Lower leg skin (tissue), 4 donors: ENCODE data around the gene HOXB8. TPM values are rescaled to one million over a fixed set of nuclear protein-coding genes. Genes with fewer than 3 reads are reported as not detected.

Source experiments
- DNase-seq, 2 donors: peaks; one replicate each; pipeline ENCODE4 v3.0.0-alpha.2; 2019; ENCODE audit warnings: low spot score in 2 of 2
- H3K4me3 ChIP-seq: fragments of 200-600 bp; sonication (generic); 2 replicates; pipeline ENCODE4 v1.5.1; 2017; ENCODE audit warnings: mild to moderate bottlenecking, low read depth; ENCODE audit not compliant: poor library complexity, severe bottlenecking
- POLR2A ChIP-seq, 2 donors: fragments of 450-650 bp; IDR thresholded peaks; one replicate each; pipeline ENCODE4 v1.6.1; 2016 to 2017; ENCODE audit warnings: antibody characterized with exemption in 2 of 2, mild to moderate bottlenecking in 1 of 2, moderate library complexity in 1 of 2
- WGBS, 2 donors: methylation state at CpG; one replicate each; pipeline ENCODE4 v1.1.5; 2018; 5-methylcytosine and 5-hydroxymethylcytosine counted together
- intact Hi-C: fragments of 100-400 bp; cut with DNase I; formaldehyde crosslinking; loops from one replicate; pipeline ENCODE4 v1.15.0; 2023; ENCODE audit warnings: low total_unique reads
- total RNA-seq, 4 donors: library from RNA; depleted of rRNA; stranded (reverse); fragments of >200 nt; gene quantifications; one replicate each; pipeline ENCODE4 v1.1.0, GENCODE V29; 2016
- TF ChIP-seq, protein P1 (sequence below), 3 donors: fragments of 450-650 bp; IDR thresholded peaks; one replicate each; pipeline ENCODE4 v1.5.1; 2016; ENCODE audit warnings: antibody characterized with exemption in 3 of 3, mild to moderate bottlenecking in 3 of 3, moderate library complexity in 2 of 3

HOXB8 gene
- total RNA-seq, 4 donors from 2014 or later, result 1.4 TPM; not detected in 3

DNA sequence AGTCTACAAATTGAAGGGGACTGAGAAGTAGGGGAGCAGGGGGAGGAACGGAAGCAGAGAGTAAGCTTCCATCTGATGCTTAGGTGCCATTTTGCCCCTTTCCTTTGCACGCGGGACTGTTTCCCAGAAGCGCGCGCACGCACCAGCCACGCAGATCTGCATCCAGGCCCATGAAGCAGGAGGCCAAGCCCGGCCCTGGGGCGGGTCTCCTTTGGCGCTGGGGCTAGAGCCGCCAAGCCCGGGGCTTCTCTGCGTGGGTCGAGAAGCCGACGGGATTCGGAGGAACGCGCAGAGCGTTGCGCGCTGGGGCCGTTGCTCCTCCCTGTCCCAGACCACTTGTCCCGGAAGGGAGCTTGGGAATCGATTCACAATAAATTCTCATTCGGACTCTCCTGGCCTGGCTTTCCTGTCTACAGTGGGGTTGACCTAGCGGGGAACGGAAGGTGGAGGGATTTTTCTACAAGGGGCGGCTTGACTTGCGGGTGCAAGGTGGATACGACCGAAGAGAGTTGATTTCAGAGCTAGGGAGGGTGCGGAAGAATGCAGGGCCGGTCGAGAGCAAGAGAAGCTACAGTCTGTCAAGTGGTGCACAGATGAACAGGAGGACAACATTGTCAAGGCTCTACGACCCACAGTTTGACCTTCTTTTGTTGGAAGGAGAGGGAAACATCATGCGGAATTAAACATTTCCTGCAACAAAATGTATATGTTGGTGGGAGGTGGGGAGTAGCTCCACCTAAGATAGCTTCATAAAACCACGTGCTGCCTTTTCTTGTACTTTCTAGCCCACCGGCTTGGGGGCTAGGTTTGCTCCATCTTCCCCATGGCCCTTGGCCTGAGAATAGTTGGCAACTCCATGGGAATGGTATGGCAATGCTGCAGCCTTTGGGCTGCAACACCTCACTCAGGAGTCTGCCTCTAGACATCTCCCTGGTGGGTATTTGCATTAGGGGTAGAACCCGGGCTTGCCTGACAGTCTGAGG is 6.6 kb upstream of the HOXB8 start:
- intact Hi-C loops, result no loop called here
- TF ChIP-seq, protein P1, sequence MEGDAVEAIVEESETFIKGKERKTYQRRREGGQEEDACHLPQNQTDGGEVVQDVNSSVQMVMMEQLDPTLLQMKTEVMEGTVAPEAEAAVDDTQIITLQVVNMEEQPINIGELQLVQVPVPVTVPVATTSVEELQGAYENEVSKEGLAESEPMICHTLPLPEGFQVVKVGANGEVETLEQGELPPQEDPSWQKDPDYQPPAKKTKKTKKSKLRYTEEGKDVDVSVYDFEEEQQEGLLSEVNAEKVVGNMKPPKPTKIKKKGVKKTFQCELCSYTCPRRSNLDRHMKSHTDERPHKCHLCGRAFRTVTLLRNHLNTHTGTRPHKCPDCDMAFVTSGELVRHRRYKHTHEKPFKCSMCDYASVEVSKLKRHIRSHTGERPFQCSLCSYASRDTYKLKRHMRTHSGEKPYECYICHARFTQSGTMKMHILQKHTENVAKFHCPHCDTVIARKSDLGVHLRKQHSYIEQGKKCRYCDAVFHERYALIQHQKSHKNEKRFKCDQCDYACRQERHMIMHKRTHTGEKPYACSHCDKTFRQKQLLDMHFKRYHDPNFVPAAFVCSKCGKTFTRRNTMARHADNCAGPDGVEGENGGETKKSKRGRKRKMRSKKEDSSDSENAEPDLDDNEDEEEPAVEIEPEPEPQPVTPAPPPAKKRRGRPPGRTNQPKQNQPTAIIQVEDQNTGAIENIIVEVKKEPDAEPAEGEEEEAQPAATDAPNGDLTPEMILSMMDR (IDR thresholded peaks at IDR 0.05), result no peak
- no peak for TF ChIP-seq POLR2A (IDR thresholded peaks at IDR 0.05)
- 31 to 33% methylated on average over 40 to 41 of the region's 41 CpGs for WGBS, 2 donors
- DNase-seq, result no peak
- H3K4me3 ChIP-seq, result no peak overlapping the region

DNA sequence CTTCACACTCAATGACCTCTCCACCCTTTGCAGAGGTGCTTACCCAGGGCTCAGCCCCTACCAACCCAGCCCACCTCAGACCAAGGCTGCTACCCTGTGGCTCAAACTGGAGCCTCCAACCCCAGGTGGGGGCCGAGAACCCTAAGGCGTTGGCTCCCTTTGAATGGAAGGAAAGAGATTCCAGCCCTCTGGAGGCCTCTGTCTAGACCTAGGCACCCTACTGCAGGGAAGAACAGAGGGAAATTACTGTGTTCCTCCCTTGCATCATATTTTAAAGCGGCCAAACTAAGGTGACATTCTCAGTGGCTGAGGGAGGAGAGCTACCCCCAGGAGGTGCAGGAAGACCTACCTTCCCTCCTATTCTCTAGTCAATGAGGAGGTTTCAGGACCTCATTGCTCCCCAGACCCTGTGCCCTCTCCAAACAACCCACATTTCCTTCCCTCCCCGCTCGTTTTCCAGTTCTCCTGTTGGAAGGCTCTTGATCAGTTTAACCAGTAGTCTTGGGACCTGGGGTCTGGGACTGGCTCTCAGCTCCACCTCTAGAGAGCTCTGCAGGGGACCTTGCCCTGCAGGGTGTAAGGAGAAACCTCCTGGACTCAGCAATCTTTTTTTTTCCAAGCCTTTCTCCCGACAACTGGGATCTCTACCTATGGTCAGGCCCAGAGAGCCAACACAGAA is 5.5 kb upstream of the HOXB8 start:
- DNase-seq, result no peak
- no peak overlapping the region for H3K4me3 ChIP-seq
- TF ChIP-seq, protein P1 (IDR thresholded peaks at IDR 0.05), result no peak
- TF ChIP-seq POLR2A (IDR thresholded peaks at IDR 0.05), result no peak
- intact Hi-C loops, result no loop called here
- 77 to 79% methylated on average over 6 of the region's 6 CpGs for WGBS, 2 donors

DNA sequence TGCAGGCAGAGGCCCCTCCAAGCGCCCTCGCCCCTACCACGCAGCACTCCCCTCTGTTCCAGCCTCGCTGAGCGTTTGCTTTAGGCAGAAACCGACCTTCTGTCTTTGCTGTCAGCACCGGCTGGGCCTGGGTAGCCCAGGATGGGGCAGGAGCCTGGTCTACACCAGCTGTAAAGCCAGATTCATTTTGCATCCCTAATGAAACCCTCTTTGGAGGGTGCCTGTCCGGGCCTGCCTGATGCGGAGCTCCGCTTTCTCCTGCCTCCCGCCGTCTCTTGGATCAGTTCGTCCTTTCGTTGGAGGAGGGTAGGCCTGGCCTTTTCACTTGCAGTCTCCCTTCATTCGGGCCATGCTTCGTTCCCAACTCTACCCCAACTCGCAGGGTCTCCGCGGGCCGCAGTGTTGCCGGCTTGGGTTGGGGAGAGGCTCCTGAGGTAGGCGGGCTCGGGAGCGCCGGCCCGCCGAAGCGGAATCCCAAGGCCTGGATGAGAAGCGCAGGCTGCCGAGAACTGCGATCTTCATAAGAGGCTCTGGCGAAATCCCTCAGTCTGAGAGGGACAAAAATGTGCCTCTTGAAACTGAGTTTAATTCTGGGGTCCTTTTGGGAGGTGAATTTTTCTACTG is 4.8 kb upstream of the HOXB8 start:
- 53 to 57% methylated on average over 32 of the region's 32 CpGs for WGBS, 2 donors
- TF ChIP-seq, protein P1 (IDR thresholded peaks at IDR 0.05), result no peak
- no peak for TF ChIP-seq POLR2A (IDR thresholded peaks at IDR 0.05)
- no peak for DNase-seq
- H3K4me3 ChIP-seq, result no peak overlapping the region
- intact Hi-C loops, result no loop called here

DNA sequence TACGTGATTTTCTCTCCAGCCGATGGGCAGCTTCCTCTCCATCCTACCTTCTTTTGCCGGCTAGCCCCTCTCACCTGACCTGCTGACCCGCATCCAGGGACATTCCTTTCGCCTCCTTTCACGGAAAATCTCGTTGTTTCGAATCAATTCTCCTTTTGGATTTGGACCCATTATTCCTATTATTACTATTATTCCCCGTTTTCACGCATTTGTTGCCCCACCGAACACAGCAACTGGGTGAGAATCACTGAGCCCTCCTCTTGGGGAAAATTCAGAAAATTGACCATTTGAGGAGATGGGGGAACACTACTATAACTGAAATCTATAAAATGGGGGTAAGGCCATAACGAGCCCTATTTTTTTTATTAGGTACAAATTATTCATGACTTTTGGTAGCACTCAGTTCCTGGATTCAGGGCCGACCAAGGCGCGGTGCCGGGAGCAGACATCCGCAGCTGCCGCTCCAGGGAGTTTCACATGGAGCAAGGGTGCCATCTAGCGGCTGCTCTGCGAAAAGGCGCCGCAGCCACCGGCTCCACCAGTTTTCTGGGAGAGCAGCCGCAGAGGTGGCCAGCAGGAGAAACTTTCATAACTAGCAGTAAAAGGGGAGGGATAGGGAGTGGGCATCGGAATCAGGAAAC is 3.3 kb upstream of the HOXB8 start:
- TF ChIP-seq, protein P1 (IDR thresholded peaks at IDR 0.05), result peak in 1 of 3 donors; percentile 95
- TF ChIP-seq POLR2A (IDR thresholded peaks at IDR 0.05), result no peak
- peak; percentile 83 to 98 for DNase-seq
- intact Hi-C loops, result no loop called here
- WGBS, 2 donors, result 4 to 8% methylated on average over 25 of the region's 25 CpGs
- H3K4me3 ChIP-seq, result no peak overlapping the region

DNA sequence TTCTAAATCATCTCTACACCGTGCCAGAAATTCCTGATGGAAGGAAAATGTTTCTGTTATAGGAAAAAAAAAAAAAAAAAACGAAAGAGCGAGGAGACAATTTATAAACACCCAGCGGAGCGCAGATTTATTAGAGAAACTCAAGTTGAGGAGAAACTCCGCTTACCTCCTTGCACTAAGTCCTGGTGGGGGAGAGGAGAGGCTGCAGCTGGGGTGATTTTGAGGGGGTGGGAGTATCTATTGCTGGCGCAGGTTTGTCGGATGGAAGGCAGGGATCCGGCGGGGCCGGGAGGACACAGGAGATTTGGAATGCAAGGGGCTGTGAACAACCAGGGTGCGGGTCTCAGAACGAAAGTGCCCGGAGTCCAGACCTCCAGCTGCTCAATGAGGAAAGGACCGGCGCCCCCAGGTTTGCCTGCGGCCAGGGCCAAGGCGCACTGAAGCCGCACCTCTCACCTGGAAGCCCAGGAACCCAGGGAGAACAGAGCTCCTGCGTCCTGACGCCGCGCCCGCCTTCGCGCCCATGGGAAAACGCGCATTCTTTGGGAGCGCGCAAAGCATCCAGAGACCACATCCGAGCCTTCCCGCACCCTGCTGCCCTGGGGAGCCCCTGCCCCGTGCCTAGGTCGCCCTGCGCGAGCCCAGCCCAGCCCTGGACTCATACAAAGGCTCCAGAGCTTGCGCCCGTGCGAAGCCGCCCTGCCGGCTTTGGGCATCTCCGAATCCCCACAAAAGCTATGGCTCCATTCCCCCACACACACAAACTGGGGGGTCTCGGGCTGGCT is 2.6 kb upstream of the HOXB8 start:
- H3K4me3 ChIP-seq, result no peak overlapping the region
- DNase-seq, result no peak
- no peak for TF ChIP-seq POLR2A (IDR thresholded peaks at IDR 0.05)
- TF ChIP-seq, protein P1 (IDR thresholded peaks at IDR 0.05), result no peak
- intact Hi-C loops, result no loop called here
- 15 to 20% methylated on average over 28 to 43 of the region's 43 CpGs for WGBS, 2 donors
